NCI-H748 (cell line): Measurements from ENCODE around the gene KDM5D.

Experiments used
- DNase-seq: peaks from one replicate; lab custom pipeline; 2025; ENCODE audit not compliant: unreplicated experiment; lab: John Stamatoyannopoulos, UW

Gene KDM5D

DNA sequence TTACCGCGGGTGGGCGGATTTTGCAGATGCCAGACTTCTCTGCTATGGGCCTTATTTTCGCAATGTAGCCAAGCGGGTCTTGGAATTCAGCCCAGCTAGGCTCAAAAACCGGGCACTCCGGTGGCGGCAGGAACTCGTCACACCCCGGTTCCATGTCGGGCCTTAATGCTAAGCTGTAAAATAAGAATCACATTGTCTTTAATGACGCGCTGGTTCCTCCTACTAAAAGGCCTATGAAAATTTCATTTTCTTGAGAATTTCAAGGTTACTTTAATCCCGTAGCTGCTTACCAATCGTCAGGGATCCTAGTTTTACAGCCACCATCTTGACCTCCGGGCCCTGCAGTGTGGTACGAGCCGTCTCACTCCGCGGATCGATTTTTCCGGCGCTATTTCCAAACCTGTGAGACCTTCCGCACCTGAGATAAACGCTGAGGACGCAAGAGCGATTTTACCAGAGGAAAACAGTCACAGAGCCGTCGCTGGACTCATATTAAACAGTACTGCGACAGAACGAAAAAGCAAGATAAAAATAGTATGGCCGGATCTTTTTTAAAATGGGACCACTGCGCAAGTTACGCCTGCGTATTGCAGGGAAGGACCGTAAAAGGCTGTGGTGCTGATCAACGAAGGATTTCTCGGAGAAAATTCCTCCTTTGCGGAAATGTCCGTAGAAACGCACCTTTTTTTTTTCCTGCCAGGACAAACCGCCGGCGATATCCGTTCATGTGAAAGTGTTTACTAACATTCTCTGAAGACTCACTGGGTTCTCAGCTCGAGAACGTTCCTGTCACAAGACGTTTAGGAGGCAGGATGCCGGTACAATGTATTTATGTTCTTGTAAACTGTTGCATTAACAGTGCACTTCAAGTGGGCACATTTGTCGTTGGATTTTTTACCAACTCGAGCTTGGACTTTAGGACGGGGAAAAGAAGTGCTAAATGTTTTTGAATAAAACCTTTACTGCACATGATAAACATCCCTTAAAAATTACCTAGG, at the start of gene KDM5D:
TSS of gene KDM5D (minus strand) at position 346 of the 998 bp plus-strand sequence. CDS start at position 154, 192 bp downstream.
- no peak for DNase-seq

DNA sequence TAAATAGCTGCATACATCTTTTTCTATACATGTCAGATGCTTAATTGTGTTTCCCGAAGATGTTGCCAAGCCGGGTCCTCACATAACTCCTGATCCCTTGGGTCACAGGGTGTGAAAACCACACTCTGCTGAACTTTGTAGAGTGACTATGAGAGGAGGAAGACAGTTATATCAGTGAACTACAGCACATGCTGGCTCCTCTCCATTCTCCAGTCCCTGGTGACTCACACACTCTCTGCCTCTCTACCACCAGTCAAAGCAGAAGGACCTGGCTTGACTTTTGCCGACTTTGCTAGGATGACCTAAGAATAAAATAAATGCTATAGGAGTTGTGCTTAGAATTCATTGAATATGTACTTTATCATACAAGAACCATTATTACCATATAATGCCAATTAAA, 23.8 kb upstream of the KDM5D start:
- no peak for DNase-seq

DNA sequence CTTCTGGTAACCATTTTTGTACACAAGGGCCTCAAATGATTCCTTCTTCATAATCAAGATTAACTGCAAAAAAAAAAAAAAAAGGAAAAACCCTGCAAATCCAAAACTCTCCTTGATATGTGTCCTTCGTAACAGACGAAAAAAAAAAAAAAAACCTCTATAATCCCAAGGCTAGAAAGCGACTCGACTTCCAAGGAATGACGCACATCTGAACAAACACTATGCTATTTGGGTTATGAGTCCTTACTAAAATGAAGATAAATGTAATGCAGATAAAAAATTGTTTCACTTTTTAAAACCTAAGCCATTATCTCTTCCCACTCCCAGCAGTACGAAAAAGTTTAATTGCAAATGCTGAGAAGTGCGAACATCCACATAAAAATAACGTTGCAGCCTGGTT, 1.2 kb downstream of the KDM5D start:
- no peak for DNase-seq

DNA sequence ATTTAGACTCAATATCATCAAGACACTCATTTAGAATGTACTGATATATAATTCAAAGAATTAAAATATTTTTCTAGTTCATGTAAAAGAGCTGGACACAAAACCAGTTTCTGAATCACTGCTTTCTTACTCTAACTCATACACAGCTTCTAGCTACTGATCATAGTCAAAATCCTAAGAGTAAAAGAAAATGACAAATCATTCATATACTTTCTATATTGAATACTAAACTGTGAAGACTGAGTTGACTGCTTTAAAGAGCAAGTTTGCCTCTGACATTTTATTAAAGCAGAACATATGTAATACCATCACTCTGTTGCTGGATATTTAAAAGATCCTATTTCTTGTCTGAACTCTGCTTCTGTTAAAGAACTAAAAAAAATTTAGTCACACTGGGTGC, 2.4 kb downstream of the KDM5D start:
- no peak for DNase-seq

DNA sequence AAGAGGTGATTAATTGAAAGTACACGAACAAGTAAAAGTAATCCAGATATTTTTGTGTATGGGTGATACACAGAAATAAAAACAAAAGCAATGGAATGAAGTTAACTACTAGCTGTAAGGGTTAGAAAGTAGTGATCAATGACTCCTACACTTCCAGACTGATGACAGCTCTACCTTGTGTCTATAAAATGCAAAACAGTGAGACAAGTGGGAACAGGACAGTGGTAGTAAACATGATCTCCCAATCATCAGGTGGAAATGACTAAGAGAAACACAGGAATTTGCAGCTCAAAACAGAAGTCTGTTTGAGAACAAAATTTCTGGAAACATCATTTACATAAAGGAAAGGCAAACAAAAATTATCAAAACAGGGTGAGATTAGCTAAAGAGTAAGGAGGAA, 10.1 kb downstream of the KDM5D start:
- no peak for DNase-seq

DNA sequence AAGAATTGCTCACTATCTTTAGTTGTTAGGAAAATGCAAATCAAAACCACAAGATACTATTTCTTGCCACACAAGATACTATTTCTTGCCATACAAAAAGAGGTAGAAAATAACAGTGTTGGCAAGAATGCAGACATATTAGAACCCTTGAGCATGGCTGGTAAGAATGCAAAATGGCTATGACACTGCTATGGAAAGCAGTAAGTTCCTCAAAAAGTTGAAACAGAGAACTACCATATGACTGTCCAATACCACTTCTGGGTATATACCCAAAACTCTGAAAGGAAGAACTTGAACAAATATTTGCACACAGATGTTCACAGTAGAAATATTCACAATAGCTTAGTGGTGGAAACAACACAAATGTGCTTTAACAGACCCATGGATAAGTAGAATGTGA, 26.6 kb downstream of the KDM5D start:
- DNase-seq, result no peak

DNA sequence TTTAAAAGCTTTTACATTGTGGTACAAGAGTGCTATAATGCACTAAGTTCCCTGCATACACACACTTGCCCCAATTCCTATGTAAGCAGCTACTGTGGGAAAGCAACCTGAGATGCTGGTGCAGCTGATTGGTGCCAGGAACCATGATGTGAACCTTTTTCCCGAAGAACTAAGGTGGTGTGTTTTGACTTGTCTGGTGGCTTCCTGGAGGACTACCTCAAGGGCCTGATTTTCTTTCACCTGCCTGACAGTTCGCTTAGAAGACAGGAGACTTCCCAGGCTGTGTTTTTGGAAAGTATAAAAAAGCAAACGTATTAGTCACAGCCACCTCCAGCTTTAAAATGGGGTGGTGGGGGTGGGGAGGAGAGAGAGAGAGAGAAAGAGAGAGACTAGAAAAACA, 27.4 kb downstream of the KDM5D start:
- DNase-seq, result no peak

DNA sequence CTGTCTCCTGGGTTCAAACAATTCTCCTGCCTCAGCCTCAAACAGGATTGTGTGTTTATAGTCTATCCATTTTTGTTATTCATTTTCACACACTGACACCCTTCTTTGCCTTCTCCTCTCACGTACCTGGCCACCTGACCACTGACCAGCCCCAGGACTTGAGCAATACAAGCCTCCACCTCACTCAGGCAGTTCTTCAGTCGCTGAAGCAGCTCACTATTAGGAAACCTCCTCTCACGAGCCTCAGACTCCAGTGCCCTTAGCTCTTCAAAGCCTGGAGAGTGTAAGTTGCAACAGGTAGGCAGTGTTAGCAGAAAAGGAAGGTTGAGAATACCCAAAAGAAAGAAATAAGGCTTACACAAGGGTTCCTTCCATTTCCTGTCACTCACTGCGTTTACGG, 29.3 kb downstream of the KDM5D start:
- DNase-seq, result no peak

DNA sequence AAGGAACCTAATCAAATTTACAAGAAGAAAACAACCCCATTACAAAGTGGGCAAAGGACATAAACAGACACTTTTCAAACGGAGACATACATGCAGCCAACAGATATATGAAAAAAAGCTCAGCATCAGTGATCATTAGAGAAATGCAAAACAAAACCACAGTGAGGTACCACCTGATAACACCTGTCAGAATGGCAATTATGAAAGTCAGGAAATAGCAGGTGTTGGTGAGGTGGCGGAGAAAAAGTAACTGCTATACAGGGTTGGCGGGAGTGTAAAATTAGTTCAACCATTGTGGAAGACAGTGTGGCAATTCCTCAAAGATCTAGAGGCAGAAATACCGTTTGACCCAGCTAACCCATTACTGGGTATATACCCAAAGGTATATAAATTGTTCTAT, 31.1 kb downstream of the KDM5D start:
- DNase-seq, result no peak

DNA sequence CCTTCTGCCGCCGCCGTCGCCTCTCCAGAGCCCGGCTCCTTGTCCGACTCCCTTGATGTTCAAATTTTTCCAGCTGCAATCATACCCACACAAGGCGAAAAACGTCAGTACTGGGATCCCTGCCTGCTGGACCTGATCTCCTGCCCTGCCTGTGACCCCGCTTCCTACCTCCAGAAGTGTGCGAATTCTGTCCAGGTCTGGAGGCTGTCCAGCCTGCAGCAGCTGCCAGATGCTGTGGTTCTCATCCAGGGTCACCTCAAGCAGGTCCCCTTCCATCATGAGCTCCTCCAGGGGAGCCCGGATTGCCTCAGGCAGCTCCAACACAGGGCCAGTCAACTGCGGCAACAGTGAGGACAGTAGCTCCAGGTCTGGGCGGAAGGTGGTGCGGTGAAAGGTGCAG, 38.3 kb downstream of the KDM5D start:
- DNase-seq, result no peak

DNA sequence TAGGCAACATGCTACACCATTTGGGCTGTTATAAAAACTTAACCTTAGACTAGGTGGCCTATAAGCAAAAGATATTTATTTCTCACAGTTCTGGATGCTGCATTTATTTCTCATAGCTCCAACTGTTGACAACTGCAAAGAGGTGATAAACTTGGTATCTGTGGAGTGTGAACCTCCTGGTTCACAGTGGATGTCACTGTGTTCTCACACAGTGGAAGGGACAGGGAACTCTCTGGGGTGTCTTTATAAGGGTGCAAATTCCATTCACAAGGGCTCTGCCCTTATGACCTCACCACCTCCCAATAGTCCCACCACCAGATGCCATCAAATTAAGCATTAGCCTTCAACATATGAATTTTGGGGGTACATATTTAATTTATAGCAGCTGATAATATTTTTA, 46.0 kb downstream of the KDM5D start:
- no peak for DNase-seq

DNA sequence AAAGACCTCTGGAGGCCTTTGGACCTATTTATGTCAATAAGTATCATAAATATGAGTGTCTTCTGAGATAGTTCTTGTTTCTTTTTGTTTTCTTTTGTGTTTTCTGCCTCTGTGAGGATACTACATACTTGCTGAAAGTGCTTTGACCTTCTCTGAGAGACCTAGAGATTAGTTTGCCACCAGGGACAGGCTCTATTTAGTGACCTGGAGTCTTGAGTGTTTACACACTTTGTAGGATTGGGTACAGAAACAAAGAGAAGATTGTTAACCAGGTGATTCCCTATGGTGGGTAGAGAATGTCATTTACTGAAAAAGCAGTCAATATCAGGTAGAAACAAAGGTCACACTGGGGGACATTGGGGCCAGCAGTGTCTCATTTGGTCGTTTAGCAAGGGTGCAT, 63.7 kb downstream of the KDM5D start:
- DNase-seq, result no peak
